Mesendoderm (in vitro differentiated cells): ENCODE results near the gene SGIP1.

Source experiments
- DNase-seq: peaks from one replicate; pipeline ENCODE4 v3.0.0; 2013
- H2AK5ac ChIP-seq: 2 replicates; pipeline ENCODE4 v1.6.1; 2013; ENCODE audit warnings: low read length, inconsistent platforms
- H2BK120ac ChIP-seq: 2 replicates; pipeline ENCODE4 v1.6.1; 2013; ENCODE audit warnings: low read depth, mild to moderate bottlenecking, low read length, moderate library complexity, mixed read lengths
- H2BK15ac ChIP-seq: replicated peaks from 2 replicates; pipeline ENCODE4 v1.6.1; 2013; ENCODE audit warnings: low read depth, mild to moderate bottlenecking, moderate library complexity
- H2BK5ac ChIP-seq: 2 replicates; pipeline ENCODE4 v1.6.1; 2013; ENCODE audit warnings: low read length, inconsistent platforms
- H3K18ac ChIP-seq: 2 replicates; pipeline ENCODE4 v1.6.1; 2013; ENCODE audit warnings: mild to moderate bottlenecking, low read length, mixed read lengths
- H3K23ac ChIP-seq: one replicate; pipeline ENCODE4 v1.6.1; 2013; ENCODE audit warnings: low read length
- H3K27ac ChIP-seq: 2 replicates; pipeline ENCODE4 v1.5.1; 2013; ENCODE audit warnings: low read depth, mild to moderate bottlenecking, inconsistent platforms, low read length, moderate library complexity
- H3K27me3 ChIP-seq: 2 replicates; pipeline ENCODE4 v1.6.1; 2013; ENCODE audit warnings: low read length, control low read depth, mild to moderate bottlenecking, inconsistent platforms; ENCODE audit not compliant: insufficient read depth, poor library complexity
- H3K36me3 ChIP-seq: 2 replicates; pipeline ENCODE4 v1.6.1; 2013; ENCODE audit warnings: low read length, inconsistent platforms; ENCODE audit not compliant: control insufficient read depth, insufficient read depth
- H3K4ac ChIP-seq: one replicate; pipeline ENCODE4 v1.6.1; 2013; ENCODE audit warnings: low read depth, mild to moderate bottlenecking, low read length, moderate library complexity
- H3K4me1 ChIP-seq: 2 replicates; pipeline ENCODE4 v1.6.1; 2013; ENCODE audit warnings: low read depth, low read length, inconsistent platforms; ENCODE audit not compliant: control insufficient read depth
- H3K4me2 ChIP-seq: 2 replicates; pipeline ENCODE4 v1.6.1; 2013; ENCODE audit warnings: low read length
- H3K4me3 ChIP-seq: 2 replicates; pipeline ENCODE4 v1.5.1; 2013; ENCODE audit warnings: mild to moderate bottlenecking, low read length
- H3K56ac ChIP-seq: one replicate; pipeline ENCODE4 v1.6.1; 2013; ENCODE audit warnings: low read length
- H3K79me1 ChIP-seq: 2 replicates; pipeline ENCODE4 v1.6.1; 2013; ENCODE audit warnings: low read length, inconsistent platforms
- H3K79me2 ChIP-seq: 2 replicates; pipeline ENCODE4 v1.6.1; 2013; ENCODE audit warnings: mild to moderate bottlenecking, low read length; ENCODE audit not compliant: control insufficient read depth, insufficient read depth
- H3K9ac ChIP-seq: 2 replicates; pipeline ENCODE4 v1.6.1; 2013; ENCODE audit warnings: low read length, inconsistent platforms
- H4K5ac ChIP-seq: one replicate; pipeline ENCODE4 v1.6.1; 2013; ENCODE audit warnings: low read length
- H4K8ac ChIP-seq: one replicate; pipeline ENCODE4 v1.6.1; 2013; ENCODE audit warnings: low read depth, mild to moderate bottlenecking, control low read depth, low read length, moderate library complexity
- WGBS: extraction: QIAGEN DNeasy Blood & Tissue Kit; methylation state at CpG from one replicate; pipeline ENCODE4 v1.1.7; 2013; ENCODE audit warnings: low lambda C conversion rate, missing lambda C conversion rate; ENCODE audit not compliant: insufficient coverage; ENCODE audit errors: extremely low coverage; 5-methylcytosine and 5-hydroxymethylcytosine counted together

SGIP1 gene

GRCh38 chr1:66681686-66682085 lies 147.7 kb downstream of the SGIP1 start:
- Histone ChIP-seq H2AK5ac (no peak overlapping the region), H3K79me1 (no peaks in the 10 kb centered on the region), H3K4ac (no peak overlapping the region), H3K4me1 (no peaks in the 10 kb centered on the region), H3K23ac (no peak overlapping the region), H3K27me3 (no peaks in the 10 kb centered on the region), H3K27ac (no peak overlapping the region), H2BK120ac (no peak overlapping the region), H3K9ac (no peak overlapping the region), H3K56ac (no peak overlapping the region), H3K18ac (no peak overlapping the region), H3K4me2 (no peak overlapping the region), H2BK15ac (no peak overlapping the region), H4K8ac (no peak overlapping the region), H4K5ac (no peak overlapping the region), H3K4me3 (no peak overlapping the region), H3K79me2 (no peaks in the 10 kb centered on the region), H3K36me3 (no peaks in the 10 kb centered on the region), H2BK5ac (no peak overlapping the region)
- no peak for DNase-seq
- no CpG with 5 or more reads among the region's 2 CpGs for WGBS

GRCh38 chr1:66682106-66682505 lies 148.2 kb downstream of the SGIP1 start:
- Histone ChIP-seq H2BK120ac (no peak overlapping the region), H2BK5ac (no peak overlapping the region), H3K9ac (no peak overlapping the region), H3K4me2 (no peak overlapping the region), H3K79me2 (no peaks in the 10 kb centered on the region), H2AK5ac (no peak overlapping the region), H3K4me3 (no peak overlapping the region), H4K5ac (no peak overlapping the region), H4K8ac (no peak overlapping the region), H3K36me3 (no peaks in the 10 kb centered on the region), H3K27ac (no peak overlapping the region), H3K18ac (no peak overlapping the region), H3K27me3 (no peaks in the 10 kb centered on the region), H3K4me1 (no peaks in the 10 kb centered on the region), H3K79me1 (no peaks in the 10 kb centered on the region), H3K4ac (no peak overlapping the region), H2BK15ac (no peak overlapping the region), H3K56ac (no peak overlapping the region), H3K23ac (no peak overlapping the region)
- no peak for DNase-seq
- WGBS, result no CpG with 5 or more reads among the region's 11 CpGs

- Histone ChIP-seq H2BK15ac (no peak overlapping the region), H3K23ac (no peak overlapping the region), H3K36me3 (no peaks in the 10 kb centered on the region), H3K9ac (no peak overlapping the region), H2BK120ac (no peak overlapping the region), H3K79me2 (no peaks in the 10 kb centered on the region), H3K4me1 (no peaks in the 10 kb centered on the region), H3K56ac (no peak overlapping the region), H3K4me3 (no peak overlapping the region), H3K4me2 (no peak overlapping the region), H2BK5ac (no peak overlapping the region), H2AK5ac (no peak overlapping the region), H4K5ac (no peak overlapping the region), H3K18ac (no peak overlapping the region), H3K79me1 (no peaks in the 10 kb centered on the region), H3K27ac (no peak overlapping the region), H3K27me3 (no peaks in the 10 kb centered on the region), H4K8ac (no peak overlapping the region), H3K4ac (no peak overlapping the region)
- WGBS, result no CpG with 5 or more reads among the region's 3 CpGs
- no peak for DNase-seq
These were observed 150.4 kb downstream of the SGIP1 start for GRCh38 chr1:66684353-66684752.

GRCh38 chr1:66685265-66685664 lies 151.3 kb downstream of the SGIP1 start:
- H3K79me2 ChIP-seq, result no peaks in the 10 kb centered on the region
- H2BK5ac ChIP-seq, result no peak overlapping the region
- no peak overlapping the region for H3K23ac ChIP-seq
- no peak overlapping the region for H4K8ac ChIP-seq
- H4K5ac ChIP-seq, result no peak overlapping the region
- no peak overlapping the region for H3K4ac ChIP-seq
- no peak overlapping the region for H3K9ac ChIP-seq
- no peaks in the 10 kb centered on the region for H3K4me1 ChIP-seq
- no peak overlapping the region for H3K18ac ChIP-seq
- H3K56ac ChIP-seq, result no peak overlapping the region
- H3K79me1 ChIP-seq, result no peaks in the 10 kb centered on the region
- H3K27ac ChIP-seq, result no peak overlapping the region
- DNase-seq, result no peak
- H2BK120ac ChIP-seq, result no peak overlapping the region
- no peak overlapping the region for H3K4me3 ChIP-seq
- H2BK15ac ChIP-seq, result no peak overlapping the region
- H3K27me3 ChIP-seq, result no peaks in the 10 kb centered on the region
- H3K4me2 ChIP-seq, result no peak overlapping the region
- no peaks in the 10 kb centered on the region for H3K36me3 ChIP-seq
- no peak overlapping the region for H2AK5ac ChIP-seq

DNA sequence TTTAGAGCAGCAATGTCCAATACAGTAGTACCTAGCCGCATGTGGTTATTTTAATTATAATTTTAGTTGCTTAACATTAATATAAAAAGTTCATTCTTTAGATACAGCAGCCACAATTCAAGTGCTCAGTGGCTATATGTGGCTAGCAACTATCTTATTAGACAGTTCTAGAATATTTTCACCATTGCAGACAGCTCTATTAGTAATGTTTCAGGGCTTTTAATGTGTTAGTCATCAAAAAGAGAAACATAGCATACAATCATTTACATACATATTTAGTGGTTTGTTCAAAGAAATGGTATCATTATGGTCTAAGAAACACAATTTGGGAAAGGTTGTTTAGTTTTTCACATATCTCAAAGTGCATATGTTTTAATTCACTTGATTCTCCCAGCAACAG lies 151.7 kb downstream of the SGIP1 start:
- Histone ChIP-seq H2BK120ac (no peak overlapping the region), H4K8ac (no peak overlapping the region), H3K27me3 (no peaks in the 10 kb centered on the region), H2BK15ac (no peak overlapping the region), H3K9ac (no peak overlapping the region), H3K4me1 (no peaks in the 10 kb centered on the region), H3K36me3 (no peaks in the 10 kb centered on the region), H3K4me3 (no peak overlapping the region), H4K5ac (no peak overlapping the region), H3K79me2 (no peaks in the 10 kb centered on the region), H3K23ac (no peak overlapping the region), H3K4me2 (no peak overlapping the region), H3K79me1 (no peaks in the 10 kb centered on the region), H3K27ac (no peak overlapping the region), H2BK5ac (no peak overlapping the region), H3K56ac (no peak overlapping the region), H2AK5ac (no peak overlapping the region), H3K18ac (no peak overlapping the region), H3K4ac (no peak overlapping the region)
- WGBS, result no CpG with 5 or more reads among the region's 1 CpG
- no peak for DNase-seq

GRCh38 chr1:66686406-66686805 lies 152.5 kb downstream of the SGIP1 start:
- H3K79me2 ChIP-seq, result no peaks in the 10 kb centered on the region
- no peak overlapping the region for H3K9ac ChIP-seq
- no peak overlapping the region for H2BK120ac ChIP-seq
- no peaks in the 10 kb centered on the region for H3K36me3 ChIP-seq
- H4K5ac ChIP-seq, result no peak overlapping the region
- no CpG with 5 or more reads among the region's 3 CpGs for WGBS
- H3K23ac ChIP-seq, result no peak overlapping the region
- H2AK5ac ChIP-seq, result no peak overlapping the region
- no peak overlapping the region for H3K27ac ChIP-seq
- H3K27me3 ChIP-seq, result no peaks in the 10 kb centered on the region
- H4K8ac ChIP-seq, result no peak overlapping the region
- no peaks in the 10 kb centered on the region for H3K79me1 ChIP-seq
- no peak overlapping the region for H2BK5ac ChIP-seq
- no peak overlapping the region for H3K4ac ChIP-seq
- H3K56ac ChIP-seq, result no peak overlapping the region
- H2BK15ac ChIP-seq, result no peak overlapping the region
- H3K4me1 ChIP-seq, result no peaks in the 10 kb centered on the region
- H3K18ac ChIP-seq, result no peak overlapping the region
- H3K4me2 ChIP-seq, result no peak overlapping the region
- no peak overlapping the region for H3K4me3 ChIP-seq
- DNase-seq, result no peak
